Subcutaneous abdominal adipose tissue (tissue), 5 donors: ENCODE measurements around the gene REM2.
A peak's percentile ranks its signal among the peaks of the same experiment; 100 is the strongest.
"Not testable (repeated sequence)": the region's sequence is repeated elsewhere in the genome, so short reads cannot be mapped to it uniquely, and the experiment has no call there.

Experiments
- H3K27ac ChIP-seq: one replicate; pipeline ENCODE4 v1.7.0; 2013; ENCODE audit warnings: low read depth, mild to moderate bottlenecking, inconsistent platforms, low read length, moderate library complexity
- H3K27me3 ChIP-seq, 5 donors: one replicate each; pipeline ENCODE4 v1.7.0; 2013; ENCODE audit warnings: low read length in 5 of 5, inconsistent platforms in 1 of 5; ENCODE audit not compliant: control insufficient read depth in 5 of 5, insufficient read depth in 4 of 5
- H3K36me3 ChIP-seq, 5 donors: one replicate each; pipeline ENCODE4 v1.7.0; 2013; ENCODE audit warnings: low read length in 5 of 5; ENCODE audit not compliant: control insufficient read depth in 5 of 5, insufficient read depth in 5 of 5
- H3K4me1 ChIP-seq, 5 donors: one replicate each; pipeline ENCODE4 v1.7.0; 2013; ENCODE audit warnings: low read length in 5 of 5, mild to moderate bottlenecking in 3 of 5, moderate library complexity in 1 of 5; ENCODE audit not compliant: control insufficient read depth in 5 of 5, insufficient read depth in 5 of 5
- H3K4me3 ChIP-seq, 5 donors: one replicate each; pipeline ENCODE4 v1.7.0; 2013; ENCODE audit warnings: low read length in 5 of 5, low read depth in 1 of 5
- H3K9ac ChIP-seq, 5 donors: one replicate each; pipeline ENCODE4 v1.7.0; 2013; ENCODE audit warnings: low read length in 5 of 5, mild to moderate bottlenecking in 4 of 5, moderate library complexity in 3 of 5
- H3K9me3 ChIP-seq, 5 donors: one replicate each; pipeline ENCODE4 v1.7.0; 2013; ENCODE audit warnings: low read length in 5 of 5; ENCODE audit not compliant: control insufficient read depth in 5 of 5
- donor health status: healthy.
- donor health status: healthy.
- donor health status: healthy.
- donor health status: healthy.
- donor health status: healthy.

The REM2 gene

GRCh38 chr14:22860377-22860776, 22.6 kb upstream of the REM2 start:
- not testable (repeated sequence) for H3K27me3 ChIP-seq, H3K4me1 ChIP-seq, H3K36me3 ChIP-seq, H3K9ac ChIP-seq, H3K27ac ChIP-seq, H3K4me3 ChIP-seq, H3K9me3 ChIP-seq

DNA sequence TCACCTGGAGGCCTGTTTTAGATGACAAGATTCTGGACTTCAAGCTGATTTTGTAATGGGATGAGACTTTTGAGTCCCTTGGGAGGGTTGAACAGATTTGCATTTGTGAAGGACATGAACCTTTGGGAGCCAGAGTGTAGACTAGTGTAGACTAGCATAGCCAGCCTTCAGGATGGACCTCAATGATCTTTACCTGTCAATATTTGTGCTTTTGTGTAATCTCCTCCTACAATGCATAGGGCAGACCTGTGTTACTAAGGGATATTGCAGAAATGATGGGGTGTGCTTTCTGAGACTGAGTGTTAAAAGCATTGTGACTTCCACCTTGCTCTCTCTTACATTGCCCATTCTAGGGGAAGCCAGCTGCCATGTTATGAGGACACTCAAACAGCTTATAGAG, 21.4 kb upstream of the REM2 start:
- no peak overlapping the region for H3K27ac ChIP-seq
- H3K4me3 ChIP-seq: no peak overlapping the region
- no peaks in the 10 kb centered on the region for H3K27me3 ChIP-seq
- peaks cover 0 to 3% (median 0%) of the 10 kb centered on the region in 5 donors for H3K9me3 ChIP-seq
- no peaks in the 10 kb centered on the region for H3K36me3 ChIP-seq
- no peak overlapping the region for H3K9ac ChIP-seq
- no peaks in the 10 kb centered on the region for H3K4me1 ChIP-seq

DNA sequence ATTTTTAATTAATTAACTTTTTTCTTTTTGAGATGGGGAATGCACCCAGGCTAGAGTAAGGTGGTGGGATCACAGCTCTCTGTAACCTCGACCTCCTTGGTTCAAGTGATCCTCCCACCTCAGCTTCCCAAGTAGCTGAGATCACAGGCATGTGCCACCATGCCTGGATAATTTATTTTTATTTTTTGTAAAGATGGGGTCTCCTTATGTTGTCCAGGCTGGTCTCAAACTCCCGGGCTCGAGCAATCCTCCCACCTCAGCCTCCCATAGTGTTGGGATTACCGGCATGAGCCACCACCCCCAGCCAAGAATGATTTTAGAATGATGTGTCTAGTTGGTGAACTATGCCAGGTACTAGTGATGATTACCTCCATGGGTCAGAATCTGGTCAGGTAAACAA, 18.0 kb upstream of the REM2 start:
- H3K4me3 ChIP-seq: no peak overlapping the region
- no peak overlapping the region for H3K27ac ChIP-seq
- H3K27me3 ChIP-seq: no peaks in the 10 kb centered on the region
- H3K9ac ChIP-seq: no peak overlapping the region
- H3K4me1 ChIP-seq: no peaks in the 10 kb centered on the region
- no peaks in the 10 kb centered on the region for H3K9me3 ChIP-seq
- H3K36me3 ChIP-seq: no peaks in the 10 kb centered on the region

DNA sequence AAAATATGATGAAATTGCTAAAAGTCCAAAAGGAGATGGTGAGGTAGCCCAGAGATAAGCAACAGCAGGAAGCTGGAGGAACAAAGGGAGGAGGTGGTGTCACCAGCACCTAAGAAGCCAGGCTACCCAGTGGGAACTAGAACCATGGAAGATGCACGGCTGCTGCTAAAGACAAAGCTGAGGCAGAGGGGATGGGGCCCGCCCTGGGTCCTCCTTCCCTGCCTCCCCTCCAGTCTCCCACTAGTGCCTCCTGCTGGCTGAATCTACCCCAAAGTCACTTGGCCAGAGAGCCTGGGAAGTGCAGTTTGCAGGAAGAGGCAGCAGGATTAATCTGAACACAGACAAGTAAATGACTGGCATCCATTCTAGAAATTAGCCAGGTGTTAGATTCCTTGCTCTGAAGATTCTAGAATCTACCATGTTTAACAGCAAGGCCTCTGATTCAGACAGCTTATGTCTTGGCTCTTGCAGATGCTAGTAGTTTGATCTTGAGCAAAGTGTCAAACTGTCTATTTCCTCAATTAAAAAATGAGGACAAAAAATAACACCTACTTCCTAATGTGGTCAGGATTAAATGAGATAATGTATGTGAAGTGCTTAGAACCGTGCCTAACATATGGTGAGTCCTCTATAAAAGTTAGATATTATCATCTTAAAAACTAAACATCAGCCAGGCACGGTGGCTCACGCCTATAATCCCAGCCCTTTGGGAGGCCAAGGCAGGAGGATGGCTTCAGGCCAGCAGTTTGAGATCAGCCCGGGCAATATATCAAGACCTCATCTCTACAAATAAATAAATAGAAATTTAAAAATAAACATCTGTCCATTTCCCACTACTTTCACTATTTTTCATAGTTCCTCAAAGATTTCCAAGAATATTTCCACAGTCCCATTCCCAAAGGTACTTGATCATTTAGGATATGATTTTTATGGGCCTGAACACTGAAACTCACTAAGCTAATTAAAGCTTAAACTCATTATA, 17.3 kb upstream of the REM2 start:
- H3K4me3 ChIP-seq: no peak overlapping the region
- H3K9me3 ChIP-seq: no peaks in the 10 kb centered on the region
- no peak overlapping the region for H3K9ac ChIP-seq
- H3K4me1 ChIP-seq: peaks cover 0 to 4% (median 4%) of the 10 kb centered on the region in 5 donors
- H3K27me3 ChIP-seq: no peaks in the 10 kb centered on the region
- H3K27ac ChIP-seq: no peak overlapping the region
- H3K36me3 ChIP-seq: no peaks in the 10 kb centered on the region

DNA sequence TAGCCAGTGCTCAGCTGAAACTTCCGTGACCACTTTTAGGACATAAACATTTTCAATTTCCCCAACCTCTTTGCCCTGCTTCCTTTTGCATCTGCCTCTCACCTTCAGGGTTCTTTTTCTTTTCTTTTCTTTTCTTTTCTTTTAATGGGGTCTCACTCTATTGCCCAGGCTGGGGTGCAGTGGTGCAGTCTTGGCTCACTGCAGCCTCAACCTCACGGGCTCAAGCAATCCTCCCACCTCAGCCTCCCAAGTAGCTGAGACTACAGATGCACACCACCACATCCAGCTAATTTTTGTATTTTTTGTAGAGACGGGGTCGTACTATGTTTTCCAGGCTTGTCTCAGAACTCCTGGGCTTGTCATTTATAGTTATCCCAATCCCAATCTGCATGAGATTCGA, 16.1 kb upstream of the REM2 start:
- Histone ChIP-seq H3K4me3 (no peak overlapping the region), H3K36me3 (no peaks in the 10 kb centered on the region), H3K4me1 (peaks cover 0 to 10% (median 8%) of the 10 kb centered on the region in 5 donors), H3K9me3 (no peaks in the 10 kb centered on the region), H3K9ac (no peak overlapping the region), H3K27me3 (no peaks in the 10 kb centered on the region), H3K27ac (no peak overlapping the region)

DNA sequence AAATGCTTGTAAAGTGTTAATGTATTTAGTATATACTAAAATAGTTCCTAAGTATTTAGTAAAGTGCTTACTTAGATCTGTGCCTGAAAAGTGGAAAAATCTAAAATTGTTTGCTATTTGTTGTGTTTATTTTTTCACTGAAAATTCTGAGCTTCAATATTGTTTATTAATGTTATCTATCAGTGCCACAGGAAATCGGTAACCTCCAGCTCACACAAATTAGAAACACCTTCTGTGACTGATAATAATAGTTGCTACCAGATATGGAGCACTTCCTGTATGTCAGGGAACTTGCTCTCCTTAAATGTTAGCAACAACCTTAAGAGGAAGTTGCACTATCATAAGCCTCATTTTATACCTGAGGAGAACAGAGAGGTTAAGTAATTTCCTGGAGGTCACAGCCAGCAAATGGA, 12.2 kb upstream of the REM2 start:
- H3K27me3 ChIP-seq: no peaks in the 10 kb centered on the region
- H3K9ac ChIP-seq: peak overlapping the region; percentile 93 to 99 (median 96)
- H3K4me3 ChIP-seq: peak overlapping the region; percentile 79 to 88 (median 86)
- no peaks in the 10 kb centered on the region for H3K9me3 ChIP-seq
- H3K4me1 ChIP-seq: peaks cover 1 to 18% (median 15%) of the 10 kb centered on the region in 5 donors
- H3K27ac ChIP-seq: peak overlapping the region; percentile 99
- peaks cover 0 to 26% (median 20%) of the 10 kb centered on the region in 5 donors for H3K36me3 ChIP-seq

DNA sequence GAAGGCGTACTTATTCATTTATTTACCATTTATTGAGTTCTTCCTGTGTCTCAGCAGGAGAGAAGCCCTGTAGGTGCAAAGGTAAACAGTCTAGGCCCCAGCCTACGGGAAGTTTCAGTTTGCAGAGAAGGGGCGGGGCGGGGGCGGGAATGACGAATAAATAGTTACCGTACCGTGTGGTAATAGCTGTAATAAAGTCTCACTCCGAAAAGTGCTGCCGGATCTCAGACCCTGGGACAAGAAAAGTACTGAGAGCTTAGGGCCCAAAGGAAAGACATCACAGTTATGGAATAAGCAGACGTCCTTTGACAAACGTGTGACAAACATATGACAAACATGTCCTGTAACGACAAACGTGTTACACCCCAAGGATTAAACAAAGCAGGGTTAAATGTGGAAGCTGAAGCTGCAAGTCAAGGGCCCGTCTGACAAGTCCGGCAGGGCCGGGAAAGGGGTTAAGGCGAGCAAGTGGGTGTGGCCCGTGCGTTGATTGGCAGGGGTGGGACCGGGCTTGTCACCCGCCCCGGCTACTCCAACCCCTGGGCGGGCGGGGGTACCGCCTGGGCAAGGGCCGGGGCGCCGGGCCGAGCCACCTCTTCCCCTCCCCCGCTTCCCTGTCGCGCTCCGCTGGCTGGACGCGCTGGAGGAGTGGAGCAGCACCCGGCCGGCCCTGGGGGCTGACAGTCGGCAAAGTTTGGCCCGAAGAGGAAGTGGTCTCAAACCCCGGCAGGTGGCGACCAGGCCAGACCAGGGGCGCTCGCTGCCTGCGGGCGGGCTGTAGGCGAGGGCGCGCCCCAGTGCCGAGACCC, 11.6 kb upstream of the REM2 start, which contains the start of gene LRP10:
LRP10 (plus strand) TSS at position 517 of the 809 bp plus-strand sequence. CDS start 564 bp downstream, outside the sequence.
- Histone ChIP-seq H3K27me3 (no peaks in the 10 kb centered on the region), H3K27ac (peak within 1 kb of the TSS; percentile 99), H3K9me3 (no peaks in the 10 kb centered on the region), H3K4me1 (peaks cover 1 to 19% (median 16%) of the 10 kb centered on the region in 5 donors), H3K4me3 (peak within 1 kb of the TSS; percentile 79 to 88 (median 86)), H3K9ac (peak within 1 kb of the TSS; percentile 93 to 99 (median 96)), H3K36me3 (peaks cover 0 to 32% (median 26%) of the 10 kb centered on the region in 5 donors)

GRCh38 chr14:22872033-22872832, 10.8 kb upstream of the REM2 start:
- no peaks in the 10 kb centered on the region for H3K27me3 ChIP-seq
- H3K36me3 ChIP-seq: peaks cover 0 to 40% (median 34%) of the 10 kb centered on the region in 5 donors
- no peaks in the 10 kb centered on the region for H3K9me3 ChIP-seq
- peaks cover 1 to 19% (median 16%) of the 10 kb centered on the region in 5 donors for H3K4me1 ChIP-seq
- peak overlapping the region; percentile 77 to 88 (median 86) for H3K4me3 ChIP-seq
- H3K27ac ChIP-seq: peak overlapping the region; percentile 99
- peak overlapping the region; percentile 75 to 99 (median 95) for H3K9ac ChIP-seq

DNA sequence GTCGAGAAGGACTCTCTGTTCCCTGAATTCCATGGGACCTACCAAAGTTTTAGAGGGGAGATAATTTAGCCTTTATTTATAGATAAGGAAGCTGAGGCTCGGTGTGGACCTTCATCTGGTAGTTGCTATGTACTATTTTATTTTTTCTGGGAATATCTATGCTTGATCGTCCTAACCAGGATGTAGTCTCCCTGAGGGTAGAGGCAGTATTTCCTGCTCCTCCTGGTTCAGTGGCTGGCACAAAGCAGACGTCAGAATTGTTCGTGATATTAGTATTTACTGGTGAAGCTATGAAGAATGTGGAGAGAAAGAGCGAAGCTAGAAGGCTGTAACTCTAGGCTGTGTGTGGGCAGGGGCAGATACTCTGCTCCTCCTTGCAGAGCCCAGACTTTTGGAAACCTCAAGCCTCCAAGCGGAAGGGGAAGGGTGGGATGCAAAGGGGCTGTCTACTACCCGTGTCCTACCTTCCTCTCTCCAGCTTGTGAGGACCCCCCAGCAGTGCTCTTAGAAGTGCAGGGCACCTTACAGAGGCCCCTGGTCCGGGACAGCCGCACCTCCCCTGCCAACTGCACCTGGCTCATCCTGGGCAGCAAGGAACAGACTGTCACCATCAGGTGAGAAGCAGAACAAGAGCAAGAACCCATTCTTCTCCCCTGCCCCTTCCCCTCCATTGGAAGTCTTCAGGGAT, 10.0 kb upstream of the REM2 start:
- Histone ChIP-seq H3K27me3 (no peaks in the 10 kb centered on the region), H3K27ac (peak overlapping the region; percentile 99), H3K4me1 (peaks cover 1 to 19% (median 16%) of the 10 kb centered on the region in 5 donors), H3K4me3 (peak overlapping the region; percentile 77 to 88 (median 86)), H3K9ac (peak overlapping the region; percentile 75 to 99 (median 95)), H3K9me3 (no peaks in the 10 kb centered on the region), H3K36me3 (peaks cover 0 to 47% (median 42%) of the 10 kb centered on the region in 5 donors)
